ENCODE results near the gene TNNT2. TPM values are rescaled to one million over a fixed set of nuclear protein-coding genes. Genes with fewer than 3 reads are reported as not detected.

TNNT2 gene
- polyA plus RNA-seq, 3 donors, result 56.1 to 78.9 (median 66.1) TPM

GRCh38 chr1:201318504-201319340 lies 58.8 kb downstream of the TNNT2 start:
- DNase-seq, result no peak

- DNase-seq, result no peak
Observed at GRCh38 chr1:201317551-201317950, 59.9 kb downstream of the TNNT2 start.

GRCh38 chr1:201316556-201316955 lies 60.9 kb downstream of the TNNT2 start:
- no peak for DNase-seq

GRCh38 chr1:201313086-201313485 lies 64.4 kb downstream of the TNNT2 start:
- DNase-seq, result no peak

GRCh38 chr1:201312298-201312697 lies 65.2 kb downstream of the TNNT2 start:
- no peak for DNase-seq

GRCh38 chr1:201311356-201312011 lies 66.0 kb downstream of the TNNT2 start:
- DNase-seq, result no peak

GRCh38 chr1:201310986-201311355 lies 66.5 kb downstream of the TNNT2 start:
- DNase-seq, result no peak

- DNase-seq, result no peak
Observed at GRCh38 chr1:201310251-201310985, 67.1 kb downstream of the TNNT2 start.

GRCh38 chr1:201309416-201309815 lies 68.1 kb downstream of the TNNT2 start:
- DNase-seq, result peak; percentile 71

Other genes starting within 250 kb of the TNNT2 start
- 100 to 1,000 TPM; 150 to 166 (median 156) TPM for gene TMEM9, start 223.2 kb downstream of the TNNT2 start, polyA plus RNA-seq (ENCODE audit: insufficient read length in 3 of 3)
- gene IGFN1, start 186.9 kb downstream of the TNNT2 start, polyA plus RNA-seq (ENCODE audit: insufficient read length in 3 of 3), result 1 to 10 TPM in 1 of 3 donors, under 1 TPM in 2; 0.74 to 1.1 (median 0.78) TPM
- gene PKP1, start 94.2 kb downstream of the TNNT2 start, polyA plus RNA-seq (ENCODE audit: insufficient read length in 3 of 3), result under 1 TPM; 0.12 to 0.24 (median 0.13) TPM
- 10 to 100 TPM; 30.0 to 34.6 (median 31.3) TPM for gene LAD1, start 21.6 kb upstream of the TNNT2 start, polyA plus RNA-seq (ENCODE audit: insufficient read length in 3 of 3)
- gene TNNI1, start 44.0 kb upstream of the TNNT2 start, polyA plus RNA-seq (ENCODE audit: insufficient read length in 3 of 3), result 10 to 100 TPM; 67.6 to 76.7 (median 76.5) TPM
- 10 to 100 TPM; 11.4 to 15.7 (median 12.7) TPM for gene PHLDA3, start 91.5 kb upstream of the TNNT2 start, polyA plus RNA-seq (ENCODE audit: insufficient read length in 3 of 3)
- gene CSRP1, start 129.4 kb upstream of the TNNT2 start, polyA plus RNA-seq (ENCODE audit: insufficient read length in 3 of 3), result 100 to 1,000 TPM; 125 to 137 (median 135) TPM
- 10 to 100 TPM; 18.3 to 26.1 (median 20.6) TPM for gene NAV1, start 161.4 kb upstream of the TNNT2 start, polyA plus RNA-seq (ENCODE audit: insufficient read length in 3 of 3)

Measured in renal pelvis (tissue), 4 donors.